Activated naive CD4-positive, alpha-beta T cell treated with anti-CD3 and anti-CD28 coated beads for 36 hours (primary cell): ENCODE data around the gene SYNDIG1L. TPM values are rescaled to one million over a fixed set of nuclear protein-coding genes. Genes with fewer than 3 reads are reported as not detected.
A peak's percentile ranks its signal among the peaks of the same experiment; 100 is the strongest.

Experiments used
- CTCF ChIA-PET: fragments of 350-600 bp; sonication (Branson Sonifier 250); formaldehyde crosslinking; loops from one replicate; lab custom pipeline; 2021; ENCODE audit warnings: antibody characterized with exemption; lab: Charles Lee
- DNase-seq: peaks from one replicate; pipeline ENCODE4 v3.0.0-alpha.2; 2020
- H3K27ac Mint-ChIP-seq: one replicate; pipeline ENCODE4 v1.8.0; 2021; ENCODE audit warnings: mild to moderate bottlenecking, mixed read lengths
- H3K27me3 Mint-ChIP-seq: one replicate; pipeline ENCODE4 v1.8.0; 2021; ENCODE audit warnings: low read depth, mixed read lengths
- H3K36me3 Mint-ChIP-seq: one replicate; pipeline ENCODE4 v1.8.0; 2021; ENCODE audit warnings: low read depth, mixed read lengths
- H3K4me1 Mint-ChIP-seq: one replicate; pipeline ENCODE4 v1.8.0; 2021; ENCODE audit warnings: low read depth, mixed read lengths
- H3K4me3 Mint-ChIP-seq: one replicate; pipeline ENCODE4 v1.8.0; 2021; ENCODE audit warnings: mild to moderate bottlenecking, moderate library complexity, mixed read lengths
- H3K9me3 Mint-ChIP-seq: one replicate; pipeline ENCODE4 v1.8.0; 2021; ENCODE audit warnings: mixed read lengths
- intact Hi-C: fragments of 100-400 bp; cut with micrococcal nuclease; formaldehyde crosslinking; loops from one replicate; pipeline ENCODE4 v1.15.1; 2023
- total RNA-seq, 2 experiments: library from RNA; stranded (reverse); gene quantifications; one replicate each; pipeline ENCODE4 v1.2.3, GENCODE V29; 2021

Gene SYNDIG1L
- not detected for total RNA-seq

DNA sequence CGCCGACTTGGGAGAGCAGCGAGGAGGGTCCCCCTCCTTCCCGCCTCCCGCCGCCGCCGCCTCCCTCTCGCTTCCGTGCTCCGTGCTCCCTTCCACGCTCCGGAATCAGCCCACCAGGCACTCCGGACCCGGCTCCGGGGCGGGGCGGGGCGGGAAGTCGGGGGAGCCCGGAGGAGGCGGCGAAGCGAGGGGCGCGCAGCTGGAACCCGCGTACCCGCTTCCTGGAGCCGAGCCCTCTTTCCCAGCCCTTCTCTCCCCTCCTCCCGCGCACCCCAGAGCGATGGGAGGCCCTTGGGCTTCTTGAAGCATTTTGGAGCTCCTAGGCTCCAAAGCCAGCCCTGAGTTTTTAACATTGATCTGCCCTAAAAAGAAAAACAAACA, at the start of gene SYNDIG1L:
SYNDIG1L (minus strand) TSS at position 9 of the 381 bp plus-strand sequence. CDS start 16,466 bp downstream, outside the sequence.
- Mint-ChIP-seq H3K27me3 (peaks cover 42% of the 10 kb centered on the region), H3K9me3 (no peaks in the 10 kb centered on the region), H3K4me1 (peaks cover 2% of the 10 kb centered on the region), H3K27ac (no peak within 1 kb of the TSS), H3K36me3 (peaks cover 1% of the 10 kb centered on the region), H3K4me3 (no peak within 1 kb of the TSS)
- intact Hi-C loops, result no loop called here
- CTCF ChIA-PET, result no interaction called here
- DNase-seq, result no peak

DNA sequence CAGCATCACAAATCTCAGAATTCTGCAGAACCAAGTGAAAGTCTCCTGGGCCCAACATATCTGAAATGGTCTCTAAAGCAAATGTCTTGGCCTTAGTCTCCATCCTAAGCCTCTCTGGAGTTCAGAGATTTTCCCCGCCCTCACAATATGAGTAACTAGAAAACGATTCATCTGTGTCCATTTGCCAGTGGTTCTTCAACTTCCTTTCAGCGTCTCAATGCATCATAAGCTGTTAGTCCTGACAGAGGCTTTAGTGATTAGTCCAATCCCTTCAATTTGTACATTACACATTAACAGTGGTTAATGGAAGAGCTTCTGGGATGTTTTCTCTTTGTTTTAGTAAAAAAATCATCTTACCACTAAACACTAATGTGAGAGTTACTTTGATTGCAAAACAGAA, 49.7 kb upstream of the SYNDIG1L start:
- H3K36me3 Mint-ChIP-seq, result peaks cover 4% of the 10 kb centered on the region
- no peak overlapping the region for H3K4me3 Mint-ChIP-seq
- CTCF ChIA-PET, result no interaction called here
- no peak overlapping the region for H3K27ac Mint-ChIP-seq
- DNase-seq, result no peak
- intact Hi-C loops, result no loop called here
- no peaks in the 10 kb centered on the region for H3K9me3 Mint-ChIP-seq
- no peaks in the 10 kb centered on the region for H3K4me1 Mint-ChIP-seq
- H3K27me3 Mint-ChIP-seq, result no peaks in the 10 kb centered on the region

DNA sequence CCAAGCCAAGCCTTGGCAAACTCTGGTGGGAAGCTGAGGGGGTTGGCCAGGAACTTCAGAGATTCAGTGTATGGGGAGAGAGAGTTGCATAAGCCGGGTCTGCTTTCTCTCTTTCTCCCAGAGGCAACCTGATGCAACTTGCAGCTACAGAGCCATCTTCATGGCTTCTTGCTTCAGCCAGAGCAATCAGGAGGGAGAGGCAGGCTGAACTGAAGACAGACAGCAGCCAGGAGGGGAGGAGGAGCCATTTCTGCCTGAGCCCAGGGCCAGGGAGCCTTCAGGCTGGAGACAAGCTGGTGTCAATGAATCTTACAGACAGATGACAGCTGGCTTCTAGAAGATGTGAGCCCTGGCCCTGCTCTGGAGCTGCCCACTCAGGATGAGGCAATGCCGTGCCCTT, 48.4 kb upstream of the SYNDIG1L start:
- no peaks in the 10 kb centered on the region for H3K4me1 Mint-ChIP-seq
- H3K9me3 Mint-ChIP-seq, result no peaks in the 10 kb centered on the region
- CTCF ChIA-PET, result no interaction called here
- DNase-seq, result no peak
- H3K36me3 Mint-ChIP-seq, result peaks cover 4% of the 10 kb centered on the region
- H3K27ac Mint-ChIP-seq, result no peak overlapping the region
- no peaks in the 10 kb centered on the region for H3K27me3 Mint-ChIP-seq
- intact Hi-C loops, result no loop called here
- H3K4me3 Mint-ChIP-seq, result no peak overlapping the region

DNA sequence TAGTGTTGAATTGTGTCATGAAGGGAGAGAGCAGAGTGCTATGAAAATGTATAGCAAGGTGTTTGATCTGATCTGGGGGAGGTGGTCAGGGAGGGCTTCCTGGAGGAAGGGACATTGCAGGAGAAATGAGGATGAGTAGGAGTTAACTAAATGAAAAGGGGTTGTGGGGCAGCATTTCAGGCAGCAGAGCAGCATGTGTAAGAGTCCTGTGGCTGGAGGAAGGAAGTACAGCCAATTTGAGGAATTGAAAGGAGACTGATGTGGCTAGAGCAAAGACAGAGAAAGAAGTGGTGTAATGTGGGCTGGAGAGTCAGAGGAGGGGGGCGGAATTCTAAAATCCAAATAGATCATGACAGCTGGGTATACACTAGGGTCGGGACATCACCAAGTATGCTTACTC, 46.6 kb upstream of the SYNDIG1L start:
- no peak overlapping the region for H3K4me3 Mint-ChIP-seq
- no peak for DNase-seq
- no peaks in the 10 kb centered on the region for H3K27me3 Mint-ChIP-seq
- H3K9me3 Mint-ChIP-seq, result no peaks in the 10 kb centered on the region
- H3K36me3 Mint-ChIP-seq, result peaks cover 4% of the 10 kb centered on the region
- intact Hi-C loops, result no loop called here
- no peak overlapping the region for H3K27ac Mint-ChIP-seq
- no peaks in the 10 kb centered on the region for H3K4me1 Mint-ChIP-seq
- CTCF ChIA-PET, result no interaction called here

DNA sequence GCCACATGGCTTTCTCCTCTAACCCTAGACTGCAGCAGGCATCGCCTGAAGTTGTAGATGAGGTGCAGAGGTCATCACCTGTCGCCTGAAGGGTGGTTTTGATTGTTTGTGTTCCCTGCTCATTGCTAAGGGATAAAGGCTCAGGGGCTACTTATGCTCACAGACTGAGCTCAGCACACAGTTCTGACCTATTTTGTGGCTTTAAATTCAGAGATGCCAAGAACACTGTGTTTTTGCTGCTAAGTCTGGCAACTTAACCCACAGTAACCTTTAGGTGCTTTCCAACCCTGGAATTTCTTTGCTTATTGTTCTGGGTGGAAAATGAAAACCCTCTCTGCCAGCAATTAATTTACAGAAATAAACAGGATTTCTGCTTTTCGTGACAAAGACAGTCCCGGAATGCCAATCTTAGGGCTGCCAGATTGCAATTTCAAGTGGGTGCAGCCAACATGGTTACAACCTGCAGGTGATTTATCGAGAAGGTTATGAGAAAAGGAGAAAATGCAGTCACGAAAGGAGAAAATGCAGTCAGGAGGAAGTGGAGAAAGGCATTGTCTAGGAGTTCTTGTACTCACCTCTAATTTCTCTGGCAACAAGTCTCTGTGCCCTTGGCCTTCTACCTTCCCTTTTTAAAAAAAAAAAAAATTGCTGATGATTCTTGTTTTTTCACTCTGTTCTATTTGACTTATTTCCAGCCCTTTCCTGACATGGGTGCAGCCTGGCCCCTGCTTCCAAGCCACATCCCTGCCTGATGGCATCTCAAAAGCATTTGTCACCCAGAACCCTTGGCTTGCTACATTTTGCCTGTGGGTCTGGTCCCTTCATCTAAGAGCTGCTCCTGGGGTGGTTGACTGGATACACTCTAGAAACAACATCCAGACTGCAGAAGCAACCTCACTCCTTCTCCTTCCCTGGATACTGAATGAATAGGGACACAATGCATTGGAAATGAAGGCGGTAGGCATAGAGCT, 43.8 kb upstream of the SYNDIG1L start:
- no peak overlapping the region for H3K4me3 Mint-ChIP-seq
- intact Hi-C loops, result no loop called here
- H3K27ac Mint-ChIP-seq, result no peak overlapping the region
- peaks cover 4% of the 10 kb centered on the region for H3K36me3 Mint-ChIP-seq
- CTCF ChIA-PET, result interaction anchor here (0.6 kb wide), 1 partner anchor 259 kb away, joined by 8 read pairs; no protein-coding TSS in a partner anchor
- DNase-seq, result no peak
- no peaks in the 10 kb centered on the region for H3K9me3 Mint-ChIP-seq
- H3K27me3 Mint-ChIP-seq, result no peaks in the 10 kb centered on the region
- H3K4me1 Mint-ChIP-seq, result no peaks in the 10 kb centered on the region

DNA sequence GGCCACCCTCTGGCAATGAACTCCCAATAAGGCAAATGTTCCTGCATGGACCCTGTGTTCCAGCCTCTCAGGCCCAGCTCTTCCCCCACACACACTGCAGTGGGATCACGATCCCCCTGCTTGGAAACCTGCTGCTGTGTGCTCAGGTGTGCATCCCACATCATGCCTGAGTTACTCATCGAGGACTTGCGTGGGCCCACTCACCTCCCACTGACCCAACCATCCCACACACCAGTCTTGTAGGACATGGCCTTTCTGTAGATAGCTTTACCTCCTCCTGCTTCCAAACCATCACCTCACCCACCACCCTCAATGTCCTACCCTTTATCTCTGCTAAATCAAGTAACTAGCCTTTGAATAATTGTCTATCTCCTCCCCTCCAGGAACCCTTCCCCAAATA, 42.5 kb upstream of the SYNDIG1L start:
- H3K36me3 Mint-ChIP-seq, result peaks cover 4% of the 10 kb centered on the region
- no peak for DNase-seq
- H3K4me3 Mint-ChIP-seq, result no peak overlapping the region
- no peaks in the 10 kb centered on the region for H3K9me3 Mint-ChIP-seq
- H3K27ac Mint-ChIP-seq, result no peak overlapping the region
- intact Hi-C loops, result no loop called here
- H3K4me1 Mint-ChIP-seq, result no peaks in the 10 kb centered on the region
- no peaks in the 10 kb centered on the region for H3K27me3 Mint-ChIP-seq
- CTCF ChIA-PET, result no interaction called here

DNA sequence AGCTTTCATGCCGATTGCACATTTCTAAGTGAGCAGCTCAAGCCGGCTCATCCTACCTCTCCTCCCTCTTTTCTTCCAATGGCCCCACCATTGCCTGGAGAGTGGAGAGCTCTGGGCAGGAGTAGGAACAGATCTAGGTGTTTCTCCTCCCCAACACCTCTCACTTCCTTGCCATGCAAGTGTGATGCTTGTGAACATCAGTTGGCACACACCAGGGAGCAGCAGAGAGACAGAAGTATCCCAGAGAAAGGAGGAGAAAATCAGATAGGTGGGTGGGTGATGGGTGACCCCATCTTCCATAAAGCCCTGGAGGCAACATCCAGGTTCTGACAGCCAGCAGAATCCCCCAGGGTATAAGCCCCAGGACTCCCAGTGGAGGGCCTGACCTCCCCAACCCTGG, 39.3 kb upstream of the SYNDIG1L start:
- H3K27ac Mint-ChIP-seq, result no peak overlapping the region
- H3K9me3 Mint-ChIP-seq, result no peaks in the 10 kb centered on the region
- no peaks in the 10 kb centered on the region for H3K27me3 Mint-ChIP-seq
- DNase-seq, result no peak
- intact Hi-C loops, result no loop called here
- no peaks in the 10 kb centered on the region for H3K36me3 Mint-ChIP-seq
- no peaks in the 10 kb centered on the region for H3K4me1 Mint-ChIP-seq
- CTCF ChIA-PET, result interaction anchor here (1.5 kb wide), 1 partner anchor 14 kb away, joined by 3 read pairs; no protein-coding TSS in a partner anchor
- H3K4me3 Mint-ChIP-seq, result no peak overlapping the region

DNA sequence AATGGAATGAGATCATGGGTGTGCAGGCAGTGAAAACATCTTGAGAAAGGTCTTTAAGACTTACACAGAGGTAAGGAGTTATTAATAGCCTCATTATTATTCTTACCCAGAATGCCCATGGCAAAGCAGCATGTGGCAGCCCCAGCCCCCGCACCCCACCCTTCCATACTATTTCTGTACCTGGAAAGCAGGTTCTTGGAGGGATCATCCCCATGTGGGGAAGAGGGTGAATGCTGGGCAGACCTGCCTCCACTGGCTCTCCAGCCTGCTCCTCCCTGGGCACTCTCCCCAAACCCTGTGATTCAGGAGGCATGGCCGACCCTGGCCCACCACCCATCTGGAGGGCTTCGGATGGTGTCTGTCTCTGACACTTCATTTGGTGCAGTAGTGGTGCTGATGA, 38.8 kb upstream of the SYNDIG1L start:
- Mint-ChIP-seq H3K36me3 (no peaks in the 10 kb centered on the region), H3K9me3 (no peaks in the 10 kb centered on the region), H3K27ac (no peak overlapping the region), H3K27me3 (peaks cover 5% of the 10 kb centered on the region), H3K4me3 (no peak overlapping the region), H3K4me1 (no peaks in the 10 kb centered on the region)
- intact Hi-C loops, result no loop called here
- DNase-seq, result no peak
- CTCF ChIA-PET, result no interaction called here

DNA sequence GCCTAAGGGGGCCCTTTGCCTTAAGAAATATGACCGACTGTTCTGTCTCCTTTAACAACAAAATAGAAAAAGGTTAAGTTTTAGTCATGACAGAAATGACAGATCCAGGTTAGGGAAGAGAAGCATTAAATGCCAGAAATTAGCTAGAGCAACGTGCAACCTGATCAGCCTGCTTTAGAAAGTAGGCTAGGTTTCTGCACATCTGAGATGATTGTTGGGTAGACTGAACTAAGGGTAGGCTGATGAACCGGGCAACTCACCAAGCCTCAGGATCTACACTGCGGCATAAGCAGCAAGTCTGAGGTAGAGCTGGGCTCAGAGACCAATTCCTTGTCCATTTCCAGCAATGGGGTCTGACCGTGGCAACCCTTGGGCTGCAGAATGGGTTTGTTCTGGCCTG, 37.7 kb upstream of the SYNDIG1L start:
- Mint-ChIP-seq H3K27ac (no peak overlapping the region), H3K9me3 (no peaks in the 10 kb centered on the region), H3K4me3 (no peak overlapping the region), H3K36me3 (no peaks in the 10 kb centered on the region), H3K27me3 (peaks cover 5% of the 10 kb centered on the region), H3K4me1 (no peaks in the 10 kb centered on the region)
- intact Hi-C loops, result no loop called here
- DNase-seq, result no peak
- CTCF ChIA-PET, result interaction anchor here (1.2 kb wide), 1 partner anchor 207 kb away, joined by 5 read pairs; no protein-coding TSS in a partner anchor

DNA sequence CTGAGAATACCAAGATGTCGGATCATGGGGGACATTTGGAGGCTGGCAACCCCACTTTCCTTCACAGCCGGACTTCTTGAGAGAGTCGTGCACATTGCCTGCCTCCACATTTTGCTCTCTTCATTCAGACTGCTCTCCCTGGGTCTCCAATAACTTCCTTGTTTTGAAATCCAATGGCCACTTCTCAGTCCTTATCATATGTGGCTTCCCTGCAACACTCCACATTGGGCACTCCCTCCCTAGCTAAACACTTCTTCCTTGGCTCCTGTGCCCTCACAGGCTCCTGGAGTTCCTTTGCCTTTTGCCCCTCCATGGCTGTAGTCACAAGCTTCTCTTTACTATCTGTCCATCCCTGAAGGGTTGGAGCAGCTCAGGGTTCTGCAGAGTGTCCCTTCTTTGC, 37.0 kb upstream of the SYNDIG1L start:
- Mint-ChIP-seq H3K9me3 (no peaks in the 10 kb centered on the region), H3K4me1 (no peaks in the 10 kb centered on the region), H3K27ac (no peak overlapping the region), H3K36me3 (no peaks in the 10 kb centered on the region), H3K4me3 (no peak overlapping the region), H3K27me3 (peaks cover 5% of the 10 kb centered on the region)
- CTCF ChIA-PET, result no interaction called here
- no peak for DNase-seq
- intact Hi-C loops, result no loop called here

DNA sequence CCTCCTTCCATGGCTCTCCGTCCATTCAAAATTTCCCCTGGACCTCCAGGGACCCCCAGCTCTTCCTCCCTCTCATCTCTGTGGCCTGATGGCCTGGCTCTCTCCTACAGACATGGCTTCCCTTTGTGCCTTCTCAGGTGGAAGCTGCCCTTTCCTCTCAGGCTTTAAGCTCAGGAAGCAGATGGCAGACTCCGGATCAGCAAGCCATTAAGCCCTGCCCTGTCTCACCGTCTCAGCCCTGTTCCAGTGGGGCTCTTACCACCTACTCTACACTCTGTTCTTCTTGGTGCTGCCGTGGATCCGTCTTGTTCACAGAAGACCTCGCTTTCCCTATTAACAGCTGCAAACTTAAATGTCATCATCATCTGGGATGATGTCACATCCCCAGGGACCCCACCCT, 34.0 kb upstream of the SYNDIG1L start:
- intact Hi-C loops, result no loop called here
- no peaks in the 10 kb centered on the region for H3K4me1 Mint-ChIP-seq
- H3K4me3 Mint-ChIP-seq, result no peak overlapping the region
- H3K36me3 Mint-ChIP-seq, result no peaks in the 10 kb centered on the region
- H3K27ac Mint-ChIP-seq, result no peak overlapping the region
- no peaks in the 10 kb centered on the region for H3K9me3 Mint-ChIP-seq
- CTCF ChIA-PET, result no interaction called here
- DNase-seq, result no peak
- H3K27me3 Mint-ChIP-seq, result peaks cover 5% of the 10 kb centered on the region

DNA sequence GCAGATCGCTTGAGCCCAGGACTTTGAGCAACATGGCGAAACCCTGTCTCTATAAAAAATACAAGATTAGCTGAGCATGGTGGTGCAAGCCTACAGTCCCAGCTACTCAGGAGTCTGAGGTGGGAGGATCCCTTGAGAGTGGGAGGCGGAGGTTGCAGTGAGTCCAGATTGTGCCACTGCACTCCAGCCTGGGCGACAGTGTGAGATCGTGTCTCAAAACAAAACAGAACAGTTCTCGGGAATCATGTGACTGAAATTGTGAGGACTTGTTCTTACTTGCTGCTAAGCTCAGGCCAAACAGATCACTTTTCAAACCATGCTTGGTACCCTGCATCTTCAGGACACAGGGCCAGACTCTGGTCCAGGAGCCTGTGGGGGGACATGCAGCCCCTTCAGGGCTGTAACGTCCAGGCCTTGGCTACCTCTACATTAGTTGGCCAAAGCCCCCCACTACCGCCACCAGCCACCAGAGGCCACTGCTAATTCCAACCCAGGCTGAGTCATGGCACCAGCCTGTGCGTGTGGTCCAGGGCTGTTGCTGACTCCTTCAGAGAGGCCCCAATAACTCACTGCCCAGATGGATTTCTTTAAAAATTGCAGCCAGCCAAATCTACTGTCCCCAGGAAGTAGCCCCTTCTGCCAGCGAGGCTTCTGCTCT, 33.4 kb upstream of the SYNDIG1L start:
- CTCF ChIA-PET, result interaction anchor here (0.8 kb wide), 1 partner anchor 9 kb away, joined by 3 read pairs; no protein-coding TSS in a partner anchor
- peaks cover 2% of the 10 kb centered on the region for H3K9me3 Mint-ChIP-seq
- no peak overlapping the region for H3K27ac Mint-ChIP-seq
- peak; percentile 51 for DNase-seq
- no peak overlapping the region for H3K4me3 Mint-ChIP-seq
- H3K36me3 Mint-ChIP-seq, result no peaks in the 10 kb centered on the region
- intact Hi-C loops, result no loop called here
- peaks cover 5% of the 10 kb centered on the region for H3K27me3 Mint-ChIP-seq
- no peaks in the 10 kb centered on the region for H3K4me1 Mint-ChIP-seq

DNA sequence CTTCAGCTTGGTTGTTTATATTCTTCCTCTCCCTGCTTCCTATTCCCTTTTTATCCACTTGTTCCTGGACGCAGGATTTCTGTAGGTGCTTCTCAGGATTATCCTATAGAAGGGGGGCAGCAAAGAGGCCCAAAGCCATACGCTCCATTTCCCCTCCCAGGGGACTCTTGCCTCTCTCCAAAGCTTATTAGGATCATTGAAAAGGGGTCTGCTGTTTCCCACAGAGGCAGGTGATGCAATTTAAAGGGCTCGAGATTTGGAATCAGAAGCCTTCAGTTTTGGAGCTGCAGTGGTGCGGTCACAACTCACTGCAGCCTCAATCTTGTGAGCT, 31.5 kb upstream of the SYNDIG1L start:
- CTCF ChIA-PET, result no interaction called here
- no peak for DNase-seq
- H3K9me3 Mint-ChIP-seq, result peaks cover 2% of the 10 kb centered on the region
- H3K4me3 Mint-ChIP-seq, result no peak overlapping the region
- H3K4me1 Mint-ChIP-seq, result no peaks in the 10 kb centered on the region
- H3K27ac Mint-ChIP-seq, result no peak overlapping the region
- intact Hi-C loops, result no loop called here
- H3K36me3 Mint-ChIP-seq, result no peaks in the 10 kb centered on the region
- peaks cover 5% of the 10 kb centered on the region for H3K27me3 Mint-ChIP-seq
